HepG2 (cell line): Measurements from ENCODE around the gene PTAR1.

Experiments
- CBX5 ChIP-seq: sonication (generic); formaldehyde crosslinking; IDR thresholded peaks from 2 replicates; pipeline ENCODE4 v1.4.0; 2020; ENCODE audit warnings: missing genetic modification reagents, borderline replicate concordance
- ETV5 ChIP-seq: IDR thresholded peaks from 2 replicates; pipeline ENCODE4 v1.6.1; 2018; ENCODE audit warnings: missing biosample characterization, missing genetic modification reagents, inconsistent platforms, borderline replicate concordance
- EZH2 ChIP-seq: conservative IDR thresholded peaks from 2 replicates; pipeline ENCODE4 v1.6.1; 2012; ENCODE audit warnings: mild to moderate bottlenecking, low read depth, low read length, moderate library complexity
- SALL2 ChIP-seq: sonication (generic); formaldehyde crosslinking; IDR thresholded peaks from 2 replicates; pipeline ENCODE4 v1.8.1; 2023; ENCODE audit warnings: mild to moderate bottlenecking, missing genetic modification reagents, inconsistent platforms
- ZNF614 ChIP-seq: IDR thresholded peaks from 2 replicates; pipeline ENCODE4 v1.6.1; 2018; ENCODE audit warnings: missing biosample characterization, missing genetic modification reagents, inconsistent platforms, borderline replicate concordance
- ZNF781 ChIP-seq: sonication (generic); formaldehyde crosslinking; IDR thresholded peaks from 2 replicates; pipeline ENCODE4 v1.5.1; 2020; ENCODE audit warnings: borderline replicate concordance, mild to moderate bottlenecking, missing genetic modification reagents; ENCODE audit errors: not compliant biosample characterization

- TF ChIP-seq ZNF614 (CRISPR knock-in tag) = no peak
- TF ChIP-seq CBX5 = no peak
- TF ChIP-seq SALL2 (CRISPR knock-in tag) = no peak
- no peak for TF ChIP-seq ETV5 (CRISPR knock-in tag)
- TF ChIP-seq EZH2 = no peak
- TF ChIP-seq ZNF781 (CRISPR knock-in tag) = no peak
Measured at GRCh38 chr9:69771775-69772418, 12.1 kb upstream of the PTAR1 start.
